H1 (cell line): ENCODE measurements around the gene E2F8. TPM values are rescaled to one million over a fixed set of nuclear protein-coding genes. Genes with fewer than 3 reads are reported as not detected.

Experiments
- CTCF ChIA-PET: fragments of 300-600 bp; sonication (Branson Sonifier 250); formaldehyde crosslinking; loops from one replicate; lab custom pipeline; 2021; ENCODE audit not compliant: partially characterized antibody; lab: Charles Lee
- POLR2A ChIA-PET: fragments of 300-600 bp; sonication (Branson Sonifier 250); formaldehyde crosslinking; loops from one replicate; lab custom pipeline; 2021; ENCODE audit warnings: inconsistent platforms; ENCODE audit not compliant: partially characterized antibody; lab: Charles Lee
- DNase-seq, 2 experiments: peaks; one replicate each; pipeline versions ENCODE4 v3.0.0 to v3.0.0-alpha.2; 2010 to 2022; ENCODE audit warnings: low spot score in 2 of 2, low read depth in 1 of 2, mixed read lengths in 1 of 2
- FAIRE-seq: peaks from 2 replicates; lab custom pipeline; 2011; peaks lifted over from hg19 to GRCh38; lab: Jason Lieb, UNC
- H2AFZ ChIP-seq: 2 replicates; pipeline ENCODE4 v1.8.1; 2012; ENCODE audit warnings: low read length, inconsistent platforms
- H2AK5ac ChIP-seq: 2 replicates; pipeline ENCODE4 v1.6.1; 2013; ENCODE audit warnings: low read depth, low read length
- H2BK120ac ChIP-seq: replicated peaks from 2 replicates; pipeline ENCODE3; 2013; ENCODE audit warnings: low read depth, low read length, inconsistent platforms
- H2BK12ac ChIP-seq: 2 replicates; pipeline ENCODE4 v1.6.1; 2013; ENCODE audit warnings: low read depth, low read length
- H2BK15ac ChIP-seq: 2 replicates; pipeline ENCODE4 v1.6.1; 2013; ENCODE audit warnings: low read length
- H2BK20ac ChIP-seq: 2 replicates; pipeline ENCODE4 v1.6.1; 2013; ENCODE audit warnings: low read length
- H2BK5ac ChIP-seq: 2 replicates; pipeline ENCODE4 v1.6.1; 2013; ENCODE audit warnings: low read depth, low read length
- H3K14ac ChIP-seq: 2 replicates; pipeline ENCODE4 v1.6.1; 2013; ENCODE audit warnings: inconsistent platforms; ENCODE audit not compliant: insufficient read length
- H3K18ac ChIP-seq: 2 replicates; pipeline ENCODE4 v1.6.1; 2013; ENCODE audit warnings: low read length; ENCODE audit errors: extremely low read depth
- H3K23ac ChIP-seq: 2 replicates; pipeline ENCODE4 v1.6.1; 2013; ENCODE audit warnings: inconsistent platforms; ENCODE audit not compliant: insufficient read length
- H3K23me2 ChIP-seq: 2 replicates; pipeline ENCODE4 v1.6.1; 2013; ENCODE audit warnings: low read depth, low read length
- H3K27ac ChIP-seq: 2 replicates; pipeline ENCODE4 v1.6.1; 2011; ENCODE audit warnings: low read depth, low read length, inconsistent platforms
- H3K27me3 ChIP-seq, 4 experiments: replicated peaks in 1 of 4; 1 replicate in 1 of 4; 2 replicates in 3 of 4; pipeline versions ENCODE4 v1.6.1 to v1.8.1; 2011 to 2013; ENCODE audit warnings: low read length in 3 of 4, mild to moderate bottlenecking in 3 of 4, inconsistent platforms in 2 of 4, mixed read lengths in 2 of 4, moderate library complexity in 1 of 4; ENCODE audit not compliant: control insufficient read depth in 3 of 4, insufficient read depth in 3 of 4; ENCODE audit errors: extremely low read depth in 1 of 4
- H3K36me3 ChIP-seq, 4 experiments: 2 replicates each; pipeline versions ENCODE4 v1.6.1 to v1.8.1; 2011 to 2013; ENCODE audit warnings: mild to moderate bottlenecking in 4 of 4, low read length in 3 of 4, moderate library complexity in 2 of 4, control low read depth in 1 of 4, inconsistent platforms in 1 of 4; ENCODE audit not compliant: insufficient read depth in 4 of 4, control insufficient read depth in 2 of 4
- H3K4ac ChIP-seq: replicated peaks from 2 replicates; pipeline ENCODE3; 2013; ENCODE audit warnings: low read length, low read depth, mixed read lengths, inconsistent platforms; ENCODE audit not compliant: insufficient read length
- H3K4me1 ChIP-seq, 4 experiments: replicated peaks in 1 of 4; 1 replicate in 1 of 4; 2 replicates in 3 of 4; pipeline versions ENCODE4 v1.6.1 to v1.8.1; 2011 to 2013; ENCODE audit warnings: low read length in 3 of 4, inconsistent platforms in 2 of 4, mixed read lengths in 1 of 4; ENCODE audit not compliant: insufficient read depth in 4 of 4, control insufficient read depth in 3 of 4
- H3K4me2 ChIP-seq, 2 experiments: 2 replicates each; pipeline versions ENCODE4 v1.6.1 to v1.8.1; 2011 to 2013; ENCODE audit warnings: low read depth in 2 of 2, low read length in 2 of 2, control low read depth in 1 of 2, inconsistent platforms in 1 of 2, mild to moderate bottlenecking in 1 of 2; ENCODE audit not compliant: insufficient read depth in 1 of 2
- H3K4me3 ChIP-seq, 4 experiments: fragments of 200-600, 300-600 bp in 1 of 4; sonication (generic), shearing (Covaris generic), sonication (Bioruptor Twin) in 1 of 4; 2 replicates each; pipeline versions ENCODE4 v1.5.1 to v1.8.1; 2011 to 2016; ENCODE audit warnings: low read length in 4 of 4, low read depth in 3 of 4, control low read depth in 2 of 4, inconsistent platforms in 2 of 4, mild to moderate bottlenecking in 2 of 4, mixed read lengths in 1 of 4, moderate library complexity in 1 of 4; ENCODE audit not compliant: insufficient read depth in 2 of 4; ENCODE audit errors: extremely low read depth in 1 of 4
- H3K56ac ChIP-seq: replicated peaks from 2 replicates; pipeline ENCODE3; 2013; ENCODE audit warnings: low read depth, mild to moderate bottlenecking, mixed read lengths, low read length, inconsistent platforms; ENCODE audit not compliant: insufficient read length
- H3K79me1 ChIP-seq: 2 replicates; pipeline ENCODE4 v1.6.1; 2013; ENCODE audit warnings: low read depth, low read length, control low read depth
- H3K79me2 ChIP-seq, 2 experiments: 2 replicates each; pipeline versions ENCODE4 v1.6.1 to v1.8.1; 2012 to 2013; ENCODE audit warnings: low read length in 2 of 2, mild to moderate bottlenecking in 2 of 2, inconsistent platforms in 1 of 2; ENCODE audit not compliant: insufficient read depth in 2 of 2, control insufficient read depth in 1 of 2
- H3K9ac ChIP-seq, 4 experiments: replicated peaks in 1 of 4; 1 replicate in 1 of 4; 2 replicates in 3 of 4; pipeline versions ENCODE4 v1.6.1 to v1.8.1; 2011 to 2013; ENCODE audit warnings: low read depth in 3 of 4, low read length in 3 of 4, control low read depth in 2 of 4, mild to moderate bottlenecking in 2 of 4, moderate library complexity in 2 of 4, inconsistent platforms in 1 of 4; ENCODE audit errors: extremely low read depth in 1 of 4
- H3K9me3 ChIP-seq, 2 experiments: 2 replicates each; pipeline versions ENCODE4 v1.6.1 to v1.8.1; 2012 to 2013; ENCODE audit warnings: mild to moderate bottlenecking in 2 of 2, moderate library complexity in 2 of 2, control low read depth in 1 of 2, inconsistent platforms in 1 of 2, low read depth in 1 of 2, low read length in 1 of 2, mixed read lengths in 1 of 2; ENCODE audit not compliant: insufficient read depth in 2 of 2
- H4K20me1 ChIP-seq, 2 experiments: replicated peaks in 1 of 2; 2 replicates each; pipeline versions ENCODE3 to v1.8.1; 2011 to 2013; ENCODE audit warnings: inconsistent platforms in 2 of 2, low read length in 2 of 2, mild to moderate bottlenecking in 1 of 2; ENCODE audit not compliant: insufficient read depth in 2 of 2, control insufficient read depth in 1 of 2
- H4K5ac ChIP-seq: 2 replicates; pipeline ENCODE4 v1.6.1; 2013; ENCODE audit warnings: low read length, low read depth, mixed read lengths, inconsistent platforms; ENCODE audit not compliant: insufficient read length
- H4K8ac ChIP-seq: 2 replicates; pipeline ENCODE4 v1.8.0; 2013; ENCODE audit warnings: mild to moderate bottlenecking, moderate library complexity, low read length, inconsistent platforms; ENCODE audit not compliant: insufficient read depth; ENCODE audit errors: extremely low read depth
- H4K91ac ChIP-seq: replicated peaks from 2 replicates; pipeline ENCODE3; 2013; ENCODE audit warnings: low read length, mixed read lengths, inconsistent platforms; ENCODE audit not compliant: insufficient read length
- BACH1 ChIP-seq: IDR thresholded peaks from 2 replicates; pipeline ENCODE4 v1.6.1; 2012; ENCODE audit warnings: low read length, improper control_type of control experiment
- CREB1 ChIP-seq: IDR thresholded peaks from 2 replicates; pipeline ENCODE4 v1.6.1; 2012; ENCODE audit warnings: inconsistent platforms
- E2F6 ChIP-seq: IDR thresholded peaks from 2 replicates; pipeline ENCODE4 v1.6.1; 2012; ENCODE audit warnings: inconsistent platforms
- POLR2A ChIP-seq, 2 experiments: IDR thresholded peaks; 1 replicate in 1 of 2; 2 replicates in 1 of 2; pipeline ENCODE4 v1.6.1; 2011; ENCODE audit warnings: low read depth in 2 of 2, low read length in 2 of 2, mild to moderate bottlenecking in 2 of 2; ENCODE audit errors: control extremely low read depth in 1 of 2
- SIRT6 ChIP-seq: IDR thresholded peaks from one replicate; pipeline ENCODE4 v1.7.1; 2012; ENCODE audit warnings: low read length, inconsistent platforms
- SP4 ChIP-seq: IDR thresholded peaks from 2 replicates; pipeline ENCODE4 v1.6.1; 2012; ENCODE audit warnings: low read length, inconsistent platforms
- WGBS, 2 experiments: shearing (Covaris generic) in 1 of 2; methylation state at CpG; one replicate each; pipeline versions ENCODE4 v1.1.6 to v1.1.7; 2013 to 2015; ENCODE audit warnings: low lambda C conversion rate in 2 of 2, mixed read lengths in 2 of 2, inconsistent platforms in 1 of 2, low coverage in 1 of 2, missing lambda C conversion rate in 1 of 2; ENCODE audit not compliant: insufficient replicate concordance in 2 of 2, insufficient coverage in 1 of 2, insufficient read length in 1 of 2; ENCODE audit errors: extremely low coverage in 1 of 2, missing lambda C conversion rate in 1 of 2; 5-methylcytosine and 5-hydroxymethylcytosine counted together
- polyA plus RNA-seq, 7 experiments: library from polyadenylated mRNA; depleted of rRNA in 3 of 7; stranded (reverse) in 5 of 7; unstranded in 2 of 7; fragments of >200 nt in 5 of 7; fragments of 200-250 nt in 2 of 7; gene quantifications; 1 replicate in 5 of 7; 2 replicates in 1 of 7; 4 replicates in 1 of 7; pipeline versions ENCODE4 v1.2.1 to v1.2.3, GENCODE V29; 2011 to 2013; ENCODE audit warnings: missing spikeins in 2 of 7, mixed read lengths in 2 of 7
- total RNA-seq: library from RNA; stranded (reverse); fragmentation: NEBNext Ultra II Directional; extraction: Animal tissue kit (Norgen Biotek cat#: 25700); gene quantifications from 2 replicates; pipeline ENCODE4 v1.2.1, GENCODE V29; 2021

Gene E2F8
- total and polyA plus RNA-seq, 2 of the 8 experiments (the other 6 are each of a cell fraction or from before 2014, with no cell fraction given): 5.4 to 11.4 TPM

- H2BK20ac ChIP-seq: no peak overlapping the region
- no peak overlapping the region for H3K9ac ChIP-seq
- H3K27me3 ChIP-seq: no peaks in the 10 kb centered on the region
- H3K56ac ChIP-seq: no peak overlapping the region
- no peak overlapping the region for H3K27ac ChIP-seq
- 0 out of 4 replicates have a peak, but pooled peaks cover 0 to 3% of the 10 kb centered on the region in 2 experiments for H3K9me3 ChIP-seq
- no peaks in the 10 kb centered on the region for H4K20me1 ChIP-seq
- H4K5ac ChIP-seq: no peak overlapping the region
- no peaks in the 10 kb centered on the region for H3K23me2 ChIP-seq
- DNase-seq (no peak), FAIRE-seq (no peak)
- no peak overlapping the region for H3K23ac ChIP-seq
- no peak overlapping the region for H2AK5ac ChIP-seq
- H2BK120ac ChIP-seq: no peak overlapping the region
- ChIA-PET CTCF (interaction anchor here (0.9 to 1.6 kb wide), 2 partner anchors 128 to 602 kb away, joined by 3 to 5 read pairs; no protein-coding TSS in a partner anchor), POLR2A (interaction anchor here (1.3 kb wide), 1 partner anchor 20 kb away, joined by 3 read pairs; no protein-coding TSS in a partner anchor)
- WGBS, 2 experiments: 87% methylated on average over 7 of the region's 7 CpGs; no CpG with 5 or more reads in 1 of the 2 experiments
- no peak overlapping the region for H2BK5ac ChIP-seq
- no peak overlapping the region for H2AFZ ChIP-seq
- no peak overlapping the region for H2BK12ac ChIP-seq
- no peak overlapping the region for H3K14ac ChIP-seq
- H3K4me1 ChIP-seq: no peaks in the 10 kb centered on the region
- H3K36me3 ChIP-seq: no peaks in the 10 kb centered on the region
- H2BK15ac ChIP-seq: no peak overlapping the region
- H3K79me2 ChIP-seq: no peaks in the 10 kb centered on the region
- H3K4me3 ChIP-seq: no peak overlapping the region
- no peak overlapping the region for H4K8ac ChIP-seq
- H3K18ac ChIP-seq: no peak overlapping the region
- H4K91ac ChIP-seq: no peak overlapping the region
- no peak overlapping the region for H3K4ac ChIP-seq
- TF ChIP-seq BACH1 (no peak), CREB1 (no peak), E2F6 (no peak), SIRT6 (no peak), SP4 (no peak), POLR2A (IDR thresholded peaks at IDR 0.05; ENCODE audit: control extremely low read depth in 1 of 2, low read depth in 2 of 2, low read length in 2 of 2) (no peak)
- no peak overlapping the region for H3K4me2 ChIP-seq
- H3K79me1 ChIP-seq: no peaks in the 10 kb centered on the region
Measured at GRCh38 chr11:19199048-19199447, 41.7 kb downstream of the E2F8 start.
